Adrenal gland (tissue), 12 donors: ENCODE measurements around the gene TP53AIP1. TPM values are rescaled to one million over a fixed set of nuclear protein-coding genes. Genes with fewer than 3 reads are reported as not detected.

Source experiments
- DNase-seq, 7 donors: peaks; one replicate each; pipeline ENCODE4 v3.0.0-alpha.2; 2019 to 2020
- H3K27ac ChIP-seq, 5 donors: fragments of 200-600 bp; sonication (generic) in 4 of 5; 1 replicate in 3 of 5; 2 replicates in 2 of 5; pipeline versions ENCODE4 v1.5.1 to v1.8.0; 2016 to 2020; ENCODE audit warnings: mild to moderate bottlenecking in 1 of 5
- H3K27me3 ChIP-seq: fragments of 200-600 bp; 2 replicates; pipeline ENCODE4 v1.8.0; 2021
- H3K36me3 ChIP-seq, 2 donors: fragments of 200-600 bp; replicated peaks in 1 of 2; 1 replicate in 1 of 2; 2 replicates in 1 of 2; pipeline versions ENCODE4 v1.5.1 to v1.8.0; 2018 to 2022
- H3K4me1 ChIP-seq, 2 donors: fragments of 200-600 bp; replicated peaks in 1 of 2; 1 replicate in 1 of 2; 2 replicates in 1 of 2; pipeline versions ENCODE4 v1.5.1 to v1.8.0; 2018 to 2021
- H3K4me3 ChIP-seq, 4 donors: fragments of 200-600 bp; sonication (generic) in 3 of 4; one replicate each; pipeline ENCODE4 v1.5.1; 2016 to 2018
- H3K9me3 ChIP-seq, 3 donors: fragments of 200-600 bp; sonication (generic) in 1 of 3; replicated peaks in 1 of 3; 1 replicate in 2 of 3; 2 replicates in 1 of 3; pipeline versions ENCODE4 v1.5.1 to v1.8.0; 2016 to 2021
- POLR2A ChIP-seq, 2 donors: fragments of 450-650 bp; IDR thresholded peaks; one replicate each; pipeline ENCODE4 v1.6.1; 2017; ENCODE audit warnings: antibody characterized with exemption in 2 of 2, mild to moderate bottlenecking in 2 of 2, moderate library complexity in 1 of 2
- WGBS, 4 donors: extraction: QIAGEN DNeasy Blood & Tissue Kit in 2 of 4; methylation state at CpG; one replicate each; pipeline versions ENCODE4 v1.1.5 to v1.1.7; 2013 to 2017; 5-methylcytosine and 5-hydroxymethylcytosine counted together
- intact Hi-C, 2 donors: fragments of 100-400 bp; cut with DNase I; formaldehyde crosslinking; loops; one replicate each; pipeline versions ENCODE4 v1.14.1 to v1.15.0; 2022 to 2023
- polyA plus RNA-seq, 3 donors: library from polyadenylated mRNA; stranded (reverse); fragments of 200-250 nt in 2 of 3; fragments of 350-450 nt in 1 of 3; fragmentation: Illumina TruSeq in 1 of 3; extraction: RNeasy Lipid Tissue Mini Kit (QIAGEN cat#74804) in 1 of 3; gene quantifications; one replicate each; pipeline ENCODE4 v1.2.3, GENCODE V29; 2013 to 2014
- total RNA-seq, 9 donors: library from RNA; depleted of rRNA in 4 of 9; stranded (reverse); fragments of >200 nt in 4 of 9; fragments of 120-200 nt in 1 of 9; fragmentation: NEBNext Ultra II Directional in 1 of 9; extraction: Animal tissue kit (Norgen Biotek cat#: 25700) in 1 of 9; gene quantifications; one replicate each; pipeline versions ENCODE4 v1.1.0 to v1.2.4, GENCODE V29; 2013 to 2023
- TF ChIP-seq, protein P1 (sequence below), 6 experiments: fragments of 450-650 bp in 4 of 6; fragments of 200-600 bp in 2 of 6; sonication (generic) in 1 of 6; IDR thresholded peaks; 1 replicate in 5 of 6; 2 replicates in 1 of 6; pipeline versions ENCODE4 v1.5.1 to v1.8.0; 2016 to 2021; ENCODE audit warnings: antibody characterized with exemption in 6 of 6, mild to moderate bottlenecking in 2 of 6, moderate library complexity in 1 of 6
- donor health status: healthy with polysubstance abuse.
- donor health status: Bipolar disorder and iron deficiency.
- donor health status: DM: yes; HTN: yes; CAD: no.
- donor health status: DM: no; HTN: no; CAD: no.
- donor health status: DM: no; HTN: no; CAD: no.
- donor health status: DM: yes; HTN: yes; CAD: no.

The TP53AIP1 gene
- total and polyA plus RNA-seq, 12 donors = 0.11 to 1.7 (median 0.30) TPM; not detected in 2

DNA sequence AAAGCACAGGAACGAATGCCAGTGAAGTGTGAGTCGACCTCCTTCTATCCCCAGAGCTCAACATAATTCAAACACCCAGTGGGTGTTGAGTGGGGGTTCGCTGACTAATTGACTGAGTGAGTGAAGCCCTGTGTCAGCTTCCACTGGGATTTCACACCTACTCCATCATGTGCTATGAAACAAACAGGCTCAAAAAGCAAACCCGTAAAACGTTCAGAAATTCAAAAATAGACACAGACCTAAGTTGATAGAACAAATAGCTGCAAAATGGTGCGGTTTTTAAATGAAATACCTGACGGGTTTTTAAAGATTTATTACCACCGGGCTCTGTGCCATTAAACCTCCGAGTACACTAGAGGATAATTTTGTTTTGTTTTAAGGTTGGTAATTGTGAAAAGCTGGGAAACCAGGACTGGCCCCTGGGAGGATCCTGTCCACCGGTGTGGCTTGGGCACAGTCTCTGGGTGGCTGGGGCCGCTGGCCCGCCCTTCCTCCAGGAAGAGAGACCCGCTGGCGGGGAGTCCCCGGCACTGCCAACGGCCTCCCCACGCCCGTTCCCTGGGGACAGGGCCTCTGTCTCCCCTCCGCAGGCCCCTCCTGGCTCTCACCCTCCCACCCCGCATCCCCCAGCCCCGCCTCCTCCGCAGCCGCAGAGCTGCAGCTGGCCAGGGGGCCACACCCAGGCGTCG, 37.9 kb downstream of the TP53AIP1 start:
- Histone ChIP-seq H3K9me3 (no peaks in the 10 kb centered on the region), H3K36me3 (no peaks in the 10 kb centered on the region), H3K27ac (peak overlapping the region in 4 of 5 donors; percentile 59 to 84 (median 84)), H3K27me3 (no peaks in the 10 kb centered on the region), H3K4me3 (peak overlapping the region in 2 of 4 donors; percentile 41 to 62), H3K4me1 (peaks cover 34 to 97% of the 10 kb centered on the region in 2 donors)
- DNase-seq = peak in 6 of 7 donors; percentile 37 to 58 (median 50)
- intact Hi-C loops = no loop called here
- TF ChIP-seq, protein P1, sequence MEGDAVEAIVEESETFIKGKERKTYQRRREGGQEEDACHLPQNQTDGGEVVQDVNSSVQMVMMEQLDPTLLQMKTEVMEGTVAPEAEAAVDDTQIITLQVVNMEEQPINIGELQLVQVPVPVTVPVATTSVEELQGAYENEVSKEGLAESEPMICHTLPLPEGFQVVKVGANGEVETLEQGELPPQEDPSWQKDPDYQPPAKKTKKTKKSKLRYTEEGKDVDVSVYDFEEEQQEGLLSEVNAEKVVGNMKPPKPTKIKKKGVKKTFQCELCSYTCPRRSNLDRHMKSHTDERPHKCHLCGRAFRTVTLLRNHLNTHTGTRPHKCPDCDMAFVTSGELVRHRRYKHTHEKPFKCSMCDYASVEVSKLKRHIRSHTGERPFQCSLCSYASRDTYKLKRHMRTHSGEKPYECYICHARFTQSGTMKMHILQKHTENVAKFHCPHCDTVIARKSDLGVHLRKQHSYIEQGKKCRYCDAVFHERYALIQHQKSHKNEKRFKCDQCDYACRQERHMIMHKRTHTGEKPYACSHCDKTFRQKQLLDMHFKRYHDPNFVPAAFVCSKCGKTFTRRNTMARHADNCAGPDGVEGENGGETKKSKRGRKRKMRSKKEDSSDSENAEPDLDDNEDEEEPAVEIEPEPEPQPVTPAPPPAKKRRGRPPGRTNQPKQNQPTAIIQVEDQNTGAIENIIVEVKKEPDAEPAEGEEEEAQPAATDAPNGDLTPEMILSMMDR (IDR thresholded peaks at IDR 0.05) = no peak
- TF ChIP-seq POLR2A (IDR thresholded peaks at IDR 0.05) = peak in 1 of 2 donors; percentile 23
- 5 to 17% (median 8%) methylated on average over 11 to 25 of the region's 25 CpGs for WGBS, 4 donors

DNA sequence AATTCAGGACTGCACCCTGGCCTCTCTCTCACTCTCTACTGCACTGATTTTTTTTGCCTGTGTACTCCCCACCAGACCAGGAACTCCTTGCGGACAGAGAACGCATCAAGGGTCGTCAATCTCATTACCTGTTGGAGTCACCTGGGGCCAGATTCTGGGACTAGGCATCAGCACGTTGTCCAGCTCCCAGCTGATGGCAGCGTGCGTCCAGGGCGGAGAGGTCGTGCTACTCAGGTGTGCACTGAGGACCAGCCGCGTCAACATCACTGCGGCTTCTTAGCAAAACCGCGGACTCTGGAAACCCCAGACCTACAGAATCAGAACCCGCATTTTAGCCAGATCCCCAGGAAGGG, 38.4 kb downstream of the TP53AIP1 start:
- WGBS, 4 donors = 69 to 77% (median 73%) methylated on average over 5 to 14 of the region's 14 CpGs
- H3K27ac ChIP-seq = peak overlapping the region in 3 of 5 donors; percentile 83 to 84 (median 84)
- no peaks in the 10 kb centered on the region for H3K36me3 ChIP-seq
- H3K9me3 ChIP-seq = no peaks in the 10 kb centered on the region
- no peaks in the 10 kb centered on the region for H3K27me3 ChIP-seq
- intact Hi-C loops = no loop called here
- peaks cover 33 to 97% of the 10 kb centered on the region in 2 donors for H3K4me1 ChIP-seq
- H3K4me3 ChIP-seq = no peak overlapping the region
- TF ChIP-seq POLR2A (IDR thresholded peaks at IDR 0.05) = no peak
- TF ChIP-seq, protein P1 (IDR thresholded peaks at IDR 0.05) = no peak
- no peak for DNase-seq

DNA sequence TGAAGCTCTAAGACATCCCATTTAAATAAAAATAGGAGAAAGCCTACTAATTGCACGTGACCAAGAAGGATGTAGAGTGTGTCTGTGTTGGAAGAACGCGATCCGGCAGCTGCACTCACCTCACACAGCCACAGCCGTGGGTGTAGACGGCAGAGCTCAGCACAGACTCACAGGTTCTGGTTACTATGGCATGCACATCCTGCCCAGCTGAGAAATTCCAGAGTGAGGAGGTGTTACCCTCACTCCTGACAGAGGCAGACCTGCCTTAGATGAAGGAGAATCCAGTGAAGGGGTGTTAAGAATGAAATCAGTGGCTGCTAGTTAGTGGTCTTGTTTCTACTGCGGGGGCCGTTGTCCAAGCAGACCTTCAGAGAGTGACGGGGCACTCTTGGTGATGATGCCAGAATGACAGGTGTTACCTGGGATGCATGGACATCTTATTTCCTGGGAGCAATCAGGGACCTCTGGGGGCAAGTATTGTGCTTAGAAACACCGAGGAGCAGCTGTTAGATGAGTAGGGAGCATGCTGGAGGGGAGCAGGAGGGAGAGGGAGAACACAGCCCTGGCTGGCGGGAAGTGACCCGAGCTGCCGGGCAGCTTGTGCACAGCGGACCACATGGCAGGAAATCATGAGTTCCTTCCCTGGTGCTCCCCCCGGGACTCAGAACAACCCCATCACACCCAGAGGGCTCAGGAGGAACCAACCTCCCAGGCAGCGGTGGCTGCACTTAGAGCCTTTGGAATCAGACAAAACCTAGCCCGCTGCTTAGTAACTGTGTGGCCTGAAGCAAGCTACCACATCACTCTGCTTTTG, 39.2 kb downstream of the TP53AIP1 start:
- no peaks in the 10 kb centered on the region for H3K27me3 ChIP-seq
- TF ChIP-seq POLR2A (IDR thresholded peaks at IDR 0.05) = no peak
- TF ChIP-seq, protein P1 (IDR thresholded peaks at IDR 0.05) = no peak
- H3K36me3 ChIP-seq = no peaks in the 10 kb centered on the region
- peaks cover 25 to 97% of the 10 kb centered on the region in 2 donors for H3K4me1 ChIP-seq
- intact Hi-C loops = no loop called here
- H3K27ac ChIP-seq = peak overlapping the region in 2 of 5 donors; percentile 84
- 57 to 75% (median 65%) methylated on average over 14 to 17 of the region's 17 CpGs for WGBS, 4 donors
- no peak overlapping the region for H3K4me3 ChIP-seq
- DNase-seq = peak in 6 of 7 donors; percentile 46 to 78 (median 58)
- H3K9me3 ChIP-seq = no peaks in the 10 kb centered on the region

DNA sequence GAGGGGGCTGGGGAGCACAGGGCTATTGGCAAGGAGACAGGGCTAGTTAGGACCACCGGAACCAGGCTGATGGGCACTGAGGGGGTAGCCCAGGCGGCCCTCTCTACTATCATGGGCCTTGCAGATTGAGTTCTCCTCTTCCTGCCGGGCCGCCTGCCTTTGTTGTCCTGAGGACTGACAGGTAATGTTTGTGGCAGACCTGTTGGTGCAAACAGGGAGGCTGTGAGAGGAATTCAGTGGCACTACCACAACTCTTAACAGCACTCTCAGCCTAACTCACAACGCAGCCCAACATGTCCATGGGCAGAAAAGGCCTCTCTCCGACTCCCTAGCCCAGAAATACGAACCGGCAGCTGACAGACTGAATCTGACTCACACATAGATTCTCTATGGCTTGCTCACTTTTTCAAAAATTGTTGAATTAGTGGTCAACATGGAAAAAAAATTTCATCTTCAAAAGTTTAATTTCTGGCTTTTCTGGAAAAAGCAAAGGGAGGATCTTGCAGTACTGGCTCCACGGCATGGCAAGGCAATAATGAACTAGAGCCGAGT, 40.1 kb downstream of the TP53AIP1 start:
- TF ChIP-seq POLR2A (IDR thresholded peaks at IDR 0.05) = no peak
- TF ChIP-seq, protein P1 (IDR thresholded peaks at IDR 0.05) = no peak
- 66 to 75% (median 70%) methylated on average over 6 to 10 of the region's 10 CpGs for WGBS, 4 donors
- Histone ChIP-seq H3K9me3 (no peaks in the 10 kb centered on the region), H3K27me3 (no peaks in the 10 kb centered on the region), H3K4me3 (no peak overlapping the region), H3K4me1 (peaks cover 23 to 97% of the 10 kb centered on the region in 2 donors), H3K36me3 (no peaks in the 10 kb centered on the region), H3K27ac (peak overlapping the region in 2 of 5 donors; percentile 84)
- intact Hi-C loops = no loop called here
- DNase-seq = peak in 4 of 7 donors; percentile 46 to 63 (median 52)
